ENCODE results near the gene DHX29.

DNA sequence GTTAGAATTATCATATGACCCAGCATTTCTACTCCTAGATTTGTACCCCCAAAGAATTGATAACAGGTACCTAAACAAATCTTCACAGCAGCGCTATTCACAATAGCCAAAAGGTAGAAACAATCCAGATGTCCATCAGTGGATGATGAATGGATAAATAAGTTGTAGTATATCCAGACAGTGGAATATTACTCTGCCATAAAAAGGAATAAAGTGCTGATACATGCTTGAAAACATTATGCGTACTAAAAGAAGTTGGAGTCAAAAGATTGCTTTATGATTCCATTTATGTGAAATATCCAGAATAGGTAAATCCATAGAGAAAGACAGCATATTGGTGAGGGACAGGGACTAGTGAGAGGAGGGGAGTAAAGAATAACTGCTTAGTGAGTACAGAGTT lies 26.3 kb upstream of the DHX29 start:
- TF ChIP-seq, protein P1, sequence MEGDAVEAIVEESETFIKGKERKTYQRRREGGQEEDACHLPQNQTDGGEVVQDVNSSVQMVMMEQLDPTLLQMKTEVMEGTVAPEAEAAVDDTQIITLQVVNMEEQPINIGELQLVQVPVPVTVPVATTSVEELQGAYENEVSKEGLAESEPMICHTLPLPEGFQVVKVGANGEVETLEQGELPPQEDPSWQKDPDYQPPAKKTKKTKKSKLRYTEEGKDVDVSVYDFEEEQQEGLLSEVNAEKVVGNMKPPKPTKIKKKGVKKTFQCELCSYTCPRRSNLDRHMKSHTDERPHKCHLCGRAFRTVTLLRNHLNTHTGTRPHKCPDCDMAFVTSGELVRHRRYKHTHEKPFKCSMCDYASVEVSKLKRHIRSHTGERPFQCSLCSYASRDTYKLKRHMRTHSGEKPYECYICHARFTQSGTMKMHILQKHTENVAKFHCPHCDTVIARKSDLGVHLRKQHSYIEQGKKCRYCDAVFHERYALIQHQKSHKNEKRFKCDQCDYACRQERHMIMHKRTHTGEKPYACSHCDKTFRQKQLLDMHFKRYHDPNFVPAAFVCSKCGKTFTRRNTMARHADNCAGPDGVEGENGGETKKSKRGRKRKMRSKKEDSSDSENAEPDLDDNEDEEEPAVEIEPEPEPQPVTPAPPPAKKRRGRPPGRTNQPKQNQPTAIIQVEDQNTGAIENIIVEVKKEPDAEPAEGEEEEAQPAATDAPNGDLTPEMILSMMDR (conservative IDR thresholded peaks at IDR 0.05), result no peak
- TF ChIP-seq EZH2 (IDR thresholded peaks at IDR 0.05; ENCODE audit: low read depth), result no peak

Measured in PC-9 (cell line).